Urothelium cell line (cell line): ENCODE data around the gene LAMB1.

Experiments
- DNase-seq: peaks from one replicate; pipeline ENCODE4 v3.0.0; 2011; ENCODE audit warnings: low spot score, mixed read lengths
- FAIRE-seq: peaks from 2 replicates; lab custom pipeline; 2011; peaks lifted over from hg19 to GRCh38; lab: Jason Lieb, UNC

The LAMB1 gene

GRCh38 chr7:107949443-107949935 lies 53.5 kb downstream of the LAMB1 start:
- FAIRE-seq = no peak
- no peak for DNase-seq

- no peak for FAIRE-seq
- no peak for DNase-seq
Measured at GRCh38 chr7:107948645-107949442, 54.1 kb downstream of the LAMB1 start.

GRCh38 chr7:107946881-107947280 lies 56.1 kb downstream of the LAMB1 start:
- FAIRE-seq (no peak), DNase-seq (no peak)

GRCh38 chr7:107946451-107946850 lies 56.5 kb downstream of the LAMB1 start:
- no peak for FAIRE-seq
- DNase-seq = no peak

- no peak for FAIRE-seq
Measured at GRCh38 chr7:107945332-107945731, 57.6 kb downstream of the LAMB1 start.

GRCh38 chr7:107944411-107945169 lies 58.4 kb downstream of the LAMB1 start:
- no peak for FAIRE-seq

More at GRCh38 chr7:107945332-107945731, 57.6 kb downstream of the LAMB1 start:
- DNase-seq = no peak

GRCh38 chr7:107943018-107943417 lies 59.9 kb downstream of the LAMB1 start:
- FAIRE-seq = no peak
- DNase-seq = no peak

More at GRCh38 chr7:107944411-107945169, 58.4 kb downstream of the LAMB1 start:
- no peak for DNase-seq

- no peak for DNase-seq
- FAIRE-seq = no peak
Measured at GRCh38 chr7:107940951-107941350, 62.0 kb downstream of the LAMB1 start.

GRCh38 chr7:107939573-107940489 lies 63.1 kb downstream of the LAMB1 start:
- no peak for FAIRE-seq
- no peak for DNase-seq

- FAIRE-seq (no peak), DNase-seq (no peak)
Measured at GRCh38 chr7:107938456-107939250, 64.3 kb downstream of the LAMB1 start.

GRCh38 chr7:107937531-107937930 lies 65.4 kb downstream of the LAMB1 start:
- DNase-seq (no peak), FAIRE-seq (no peak)

GRCh38 chr7:107936312-107936711 lies 66.6 kb downstream of the LAMB1 start:
- DNase-seq (no peak), FAIRE-seq (no peak)

- no peak for FAIRE-seq
- DNase-seq = no peak
Measured at GRCh38 chr7:107934991-107935770, 67.8 kb downstream of the LAMB1 start.

GRCh38 chr7:107933386-107934013 lies 69.5 kb downstream of the LAMB1 start:
- no peak for FAIRE-seq

GRCh38 chr7:107932805-107933204 lies 70.2 kb downstream of the LAMB1 start:
- DNase-seq (no peak), FAIRE-seq (no peak)

More at GRCh38 chr7:107933386-107934013, 69.5 kb downstream of the LAMB1 start:
- no peak for DNase-seq

GRCh38 chr7:107931740-107932515 lies 71.0 kb downstream of the LAMB1 start:
- FAIRE-seq (no peak), DNase-seq (no peak)

GRCh38 chr7:107926481-107926880 lies 76.5 kb downstream of the LAMB1 start:
- FAIRE-seq (no peak), DNase-seq (no peak)
